HCT116 (cell line): ENCODE data around the gene ERC1. TPM values are rescaled to one million over a fixed set of nuclear protein-coding genes. Genes with fewer than 3 reads are reported as not detected.

Experiments
- ATAC-seq: fragments of 200-7000 bp; cut with Tn5 transposase; 2 replicates; pipeline ENCODE4 v1.9.1; 2020; ENCODE audit warnings: mild to moderate bottlenecking, moderate library complexity
- BruUV-seq: library from RNA; stranded (reverse); fragments of 400-500 nt; replicated peaks from 2 replicates; lab custom pipeline; 2021; lab: Mats Ljungman, UMichigan
- CTCF ChIA-PET: fragments of 300-600 bp; sonication (Branson Sonifier 250); formaldehyde crosslinking; loops from one replicate; lab custom pipeline; 2021; ENCODE audit warnings: antibody characterized with exemption; lab: Charles Lee
- POLR2A ChIA-PET: fragments of 300-600, 350-600 bp; sonication (Branson Sonifier 250); formaldehyde crosslinking; loops from one replicate; lab custom pipeline; 2021; ENCODE audit warnings: antibody characterized with exemption; lab: Charles Lee
- RAD21 ChIA-PET, 2 experiments: fragments of 300-600 bp; sonication (Branson Sonifier 250); formaldehyde crosslinking; loops; one replicate each; lab custom pipeline; 2023; ENCODE audit warnings: low total read pairs in 2 of 2; ENCODE audit not compliant: uncharacterized antibody in 2 of 2, unreplicated experiment in 2 of 2, low non-redundant PET in 1 of 2; lab: Charles Lee
- DNase-seq: peaks from one replicate; pipeline ENCODE4 v3.0.0-alpha.2; 2010; ENCODE audit warnings: low read depth, low spot score
- H2AFZ ChIP-seq: fragments of 200-600 bp; shearing (Covaris generic), sonication (generic); 2 replicates; pipeline ENCODE4 v1.6.1; 2017; ENCODE audit warnings: low read depth, mixed run types, mixed read lengths, antibody characterized with exemption, low read length; ENCODE audit not compliant: poor library complexity, severe bottlenecking
- H3K27ac ChIP-seq: 2 replicates; pipeline ENCODE4 v1.5.1; 2012; ENCODE audit warnings: low read depth, low read length
- H3K27me3 ChIP-seq: fragments of 200-600 bp; sonication (generic); 2 replicates; pipeline ENCODE4 v1.6.1; 2016; ENCODE audit warnings: mixed run types, low read length, mixed read lengths; ENCODE audit not compliant: insufficient read depth
- H3K36me3 ChIP-seq, 2 experiments: fragments of 200-500 bp in 1 of 2; fragments of 200-600 bp in 1 of 2; sonication (Bioruptor generic) in 1 of 2; sonication (generic) in 1 of 2; 2 replicates each; pipeline versions ENCODE4 v1.5.1 to v1.6.1; 2014 to 2016; ENCODE audit warnings: low read length in 2 of 2, inconsistent platforms in 1 of 2, mixed read lengths in 1 of 2, mixed run types in 1 of 2; ENCODE audit not compliant: insufficient read depth in 2 of 2, control insufficient read depth in 1 of 2
- H3K4me1 ChIP-seq, 2 experiments: fragments of 200-600 bp in 1 of 2; sonication (generic) in 1 of 2; 2 replicates each; pipeline versions ENCODE4 v1.5.1 to v1.6.1; 2012 to 2017; ENCODE audit warnings: low read length in 2 of 2, inconsistent platforms in 1 of 2, mild to moderate bottlenecking in 1 of 2, mixed read lengths in 1 of 2, mixed run types in 1 of 2, moderate library complexity in 1 of 2; ENCODE audit not compliant: insufficient read depth in 2 of 2, control insufficient read depth in 1 of 2
- H3K4me2 ChIP-seq: fragments of 200-600 bp; sonication (generic); 2 replicates; pipeline ENCODE4 v1.6.1; 2017; ENCODE audit warnings: mixed run types, low read length, mixed read lengths
- H3K4me3 ChIP-seq, 2 experiments: fragments of 200-600 bp in 1 of 2; sonication (generic) in 1 of 2; replicated peaks in 1 of 2; 2 replicates each; pipeline ENCODE4 v1.5.1; 2011 to 2016; ENCODE audit warnings: low read length in 2 of 2, control low read depth in 1 of 2, low read depth in 1 of 2, mild to moderate bottlenecking in 1 of 2, mixed read lengths in 1 of 2, mixed run types in 1 of 2
- H3K79me2 ChIP-seq: fragments of 200-600 bp; sonication (generic); 2 replicates; pipeline ENCODE4 v1.6.1; 2017; ENCODE audit warnings: mild to moderate bottlenecking, mixed run types, low read length, moderate library complexity, mixed read lengths; ENCODE audit not compliant: insufficient read depth
- H3K9ac ChIP-seq: fragments of 200-600 bp; sonication (generic); 2 replicates; pipeline ENCODE4 v1.6.1; 2016; ENCODE audit warnings: low read length, mixed read lengths
- H3K9me2 ChIP-seq: fragments of 200-600 bp; sonication (generic), shearing (Covaris generic); 2 replicates; pipeline ENCODE4 v1.6.1; 2017; ENCODE audit warnings: mixed run types, mild to moderate bottlenecking, moderate library complexity; ENCODE audit not compliant: insufficient read depth
- H3K9me3 ChIP-seq, 2 experiments: fragments of 200-500 bp in 1 of 2; fragments of 200-600 bp in 1 of 2; sonication (Bioruptor generic) in 1 of 2; sonication (generic) in 1 of 2; 2 replicates each; pipeline ENCODE4 v1.6.1; 2014 to 2017; ENCODE audit warnings: low read length in 2 of 2, mixed read lengths in 2 of 2, inconsistent platforms in 1 of 2, low read depth in 1 of 2, mild to moderate bottlenecking in 1 of 2, mixed run types in 1 of 2, moderate library complexity in 1 of 2; ENCODE audit not compliant: control insufficient read depth in 1 of 2, insufficient read depth in 1 of 2
- H4K20me1 ChIP-seq: fragments of 200-600 bp; sonication (generic), shearing (Covaris generic); 2 replicates; pipeline ENCODE4 v1.6.1; 2017; ENCODE audit warnings: mixed run types, mild to moderate bottlenecking, moderate library complexity; ENCODE audit not compliant: insufficient read depth
- CEBPB ChIP-seq: IDR thresholded peaks from 2 replicates; pipeline ENCODE4 v1.6.1; 2012; ENCODE audit warnings: low read depth
- EGR1 ChIP-seq: IDR thresholded peaks from 2 replicates; pipeline ENCODE4 v1.6.1; 2012; ENCODE audit warnings: low read depth
- ELF1 ChIP-seq: IDR thresholded peaks from 2 replicates; pipeline ENCODE4 v1.6.1; 2012; ENCODE audit warnings: low read depth, borderline replicate concordance
- JUND ChIP-seq: IDR thresholded peaks from 2 replicates; pipeline ENCODE4 v1.6.1; 2012
- POLR2A ChIP-seq: IDR thresholded peaks from 2 replicates; pipeline ENCODE4 v1.7.0; 2011; ENCODE audit warnings: borderline replicate concordance; ENCODE audit not compliant: insufficient read depth, insufficient read length; ENCODE audit errors: extremely low read depth
- RAD21 ChIP-seq: IDR thresholded peaks from 2 replicates; pipeline ENCODE4 v1.6.1; 2012; ENCODE audit warnings: low read depth, mild to moderate bottlenecking
- REST ChIP-seq: IDR thresholded peaks from 2 replicates; pipeline ENCODE4 v1.6.1; 2012; ENCODE audit warnings: low read depth
- SIN3A ChIP-seq: IDR thresholded peaks from 2 replicates; pipeline ENCODE4 v1.6.1; 2012; ENCODE audit warnings: low read depth
- SP1 ChIP-seq: IDR thresholded peaks from 2 replicates; pipeline ENCODE4 v1.6.1; 2012; ENCODE audit warnings: low read depth
- TCF7L2 ChIP-seq: IDR thresholded peaks from 2 replicates; pipeline ENCODE4 v1.7.0; 2011; ENCODE audit warnings: borderline replicate concordance, inconsistent platforms; ENCODE audit not compliant: insufficient read depth, insufficient read length; ENCODE audit errors: extremely low read depth
- ZBTB33 ChIP-seq: IDR thresholded peaks from 2 replicates; pipeline ENCODE4 v1.6.1; 2011; ENCODE audit warnings: mild to moderate bottlenecking, low read length, moderate library complexity; ENCODE audit not compliant: insufficient replicate concordance; ENCODE audit errors: extremely low read depth
- ZNF274 ChIP-seq: fragments of 200-500 bp; sonication (Bioruptor generic); IDR thresholded peaks from 2 replicates; pipeline ENCODE4 v1.6.1; 2014; ENCODE audit warnings: mild to moderate bottlenecking, low read depth, low read length, inconsistent platforms
- intact Hi-C: fragments of 100-400 bp; cut with micrococcal nuclease; formaldehyde crosslinking; loops from 2 replicates; pipeline ENCODE4 v1.10.0; 2022
- total RNA-seq: library from RNA; stranded (reverse); gene quantifications from one replicate; pipeline ENCODE4 v1.2.1, GENCODE V29; 2021; ENCODE audit not compliant: unreplicated experiment
- TF ChIP-seq, protein P1 (sequence below): IDR thresholded peaks from 2 replicates; pipeline ENCODE4 v1.6.1; 2012

The ERC1 gene
- total RNA-seq, 1 experiment from 2014 or later = 41.9 TPM

DNA sequence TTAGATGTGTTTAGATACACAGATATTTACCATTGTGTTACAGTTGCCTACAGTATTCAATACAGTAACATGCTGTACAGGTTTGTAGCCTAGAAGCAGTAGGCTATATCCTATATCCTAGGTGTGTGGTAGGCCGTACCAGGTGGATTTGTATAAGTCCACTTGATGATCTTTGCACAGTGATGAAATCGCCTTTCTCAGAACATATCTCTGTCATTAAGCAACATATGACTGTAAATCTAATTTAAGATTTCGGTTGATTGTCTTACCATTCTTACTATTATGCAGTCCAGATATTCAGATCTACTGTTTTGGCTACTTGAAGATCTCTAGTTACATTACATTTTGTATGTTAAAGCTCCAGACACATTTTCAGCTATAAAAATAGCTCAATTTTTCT lies 39.8 kb downstream of the ERC1 start:
- ATAC-seq (no peak), DNase-seq (no peak)
- Histone ChIP-seq H2AFZ (no peak overlapping the region), H3K9me3 (no peaks in the 10 kb centered on the region), H3K9ac (no peak overlapping the region), H3K4me2 (no peak overlapping the region), H3K79me2 (0 out of 2 replicates have a peak, but pooled peaks cover 8% of the 10 kb centered on the region), H3K27me3 (no peaks in the 10 kb centered on the region), H3K4me1 (no peaks in the 10 kb centered on the region), H3K27ac (no peak overlapping the region), H3K36me3 (no peaks in the 10 kb centered on the region; a peak in 1 of 4 replicates), H3K4me3 (no peak overlapping the region), H3K9me2 (no peaks in the 10 kb centered on the region), H4K20me1 (no peaks in the 10 kb centered on the region)
- no TSS peak for BruUV-seq
- intact Hi-C loops = no loop called here
- POLR2A ChIA-PET = no interaction called here
- TF ChIP-seq SIN3A = no peak
- RAD21 ChIA-PET = no interaction called here
- CTCF ChIA-PET = interaction anchor here (1.3 kb wide), 1 partner anchor 87 kb away, joined by 3 read pairs; no protein-coding TSS in a partner anchor

GRCh38 chr12:1034243-1034642 lies 43.2 kb downstream of the ERC1 start:
- ATAC-seq (no peak), DNase-seq (no peak)
- Histone ChIP-seq H3K4me2 (no peak overlapping the region), H3K79me2 (0 out of 2 replicates have a peak, but pooled peaks cover 14% of the 10 kb centered on the region), H3K9ac (no peak overlapping the region), H3K4me3 (no peak overlapping the region), H3K9me3 (no peaks in the 10 kb centered on the region), H3K4me1 (no peaks in the 10 kb centered on the region), H4K20me1 (no peaks in the 10 kb centered on the region), H3K27ac (no peak overlapping the region), H3K36me3 (no peaks in the 10 kb centered on the region), H2AFZ (no peak overlapping the region), H3K9me2 (no peaks in the 10 kb centered on the region), H3K27me3 (no peaks in the 10 kb centered on the region)
- ChIA-PET POLR2A (no interaction called here), RAD21 (no interaction called here), CTCF (no interaction called here)
- no TSS peak for BruUV-seq
- intact Hi-C loops = no loop called here
- TF ChIP-seq ZNF274 = no peak
- TF ChIP-seq TCF7L2 = no peak
- no peak for TF ChIP-seq REST
- no peak for TF ChIP-seq CEBPB
- TF ChIP-seq RAD21 = no peak
- no peak for TF ChIP-seq ZBTB33
- TF ChIP-seq SIN3A = no peak
- no peak for TF ChIP-seq EGR1
- no peak for TF ChIP-seq POLR2A
- no peak for TF ChIP-seq SP1
- TF ChIP-seq, protein P1, sequence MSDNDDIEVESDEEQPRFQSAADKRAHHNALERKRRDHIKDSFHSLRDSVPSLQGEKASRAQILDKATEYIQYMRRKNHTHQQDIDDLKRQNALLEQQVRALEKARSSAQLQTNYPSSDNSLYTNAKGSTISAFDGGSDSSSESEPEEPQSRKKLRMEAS = no peak
- TF ChIP-seq ELF1 = no peak
- TF ChIP-seq JUND = no peak
